Thymus (tissue), 11 donors: Measurements from ENCODE around the gene CXCR6. TPM values are rescaled to one million over a fixed set of nuclear protein-coding genes. Genes with fewer than 3 reads are reported as not detected.

Experiments used
- DNase-seq, 9 donors: peaks; one replicate each; pipeline ENCODE4 v3.0.0-alpha.2; 2013; ENCODE audit warnings: low spot score in 9 of 9, low read depth in 6 of 9, missing footprints in 1 of 9
- H3K27ac ChIP-seq, 2 donors: one replicate each; pipeline ENCODE4 v1.5.1; 2013; ENCODE audit warnings: control low read depth in 1 of 2, low read depth in 1 of 2, low read length in 1 of 2, mild to moderate bottlenecking in 1 of 2, moderate library complexity in 1 of 2
- H3K27me3 ChIP-seq, 2 donors: one replicate each; pipeline ENCODE4 v1.5.1; 2013; ENCODE audit warnings: low read length in 1 of 2; ENCODE audit not compliant: control insufficient read depth in 2 of 2, insufficient read depth in 1 of 2
- H3K36me3 ChIP-seq, 2 donors: one replicate each; pipeline ENCODE4 v1.5.1; 2013; ENCODE audit warnings: low read length in 1 of 2, mild to moderate bottlenecking in 1 of 2, moderate library complexity in 1 of 2; ENCODE audit not compliant: control insufficient read depth in 2 of 2, insufficient read depth in 2 of 2
- H3K4me1 ChIP-seq, 2 donors: one replicate each; pipeline ENCODE4 v1.5.1; 2013; ENCODE audit warnings: low read length in 2 of 2; ENCODE audit not compliant: control insufficient read depth in 2 of 2, insufficient read depth in 2 of 2
- H3K4me3 ChIP-seq, 2 donors: one replicate each; pipeline ENCODE4 v1.5.1; 2013; ENCODE audit warnings: low read length in 2 of 2, control low read depth in 1 of 2, mild to moderate bottlenecking in 1 of 2
- H3K9me3 ChIP-seq, 2 donors: one replicate each; pipeline ENCODE4 v1.5.1; 2013; ENCODE audit warnings: low read length in 1 of 2, mild to moderate bottlenecking in 1 of 2; ENCODE audit not compliant: control insufficient read depth in 2 of 2, insufficient read depth in 1 of 2
- WGBS: extraction: QIAGEN DNeasy Blood & Tissue Kit; methylation state at CpG from one replicate; pipeline ENCODE4 v1.1.7; 2013; 5-methylcytosine and 5-hydroxymethylcytosine counted together
- polyA plus RNA-seq: library from polyadenylated mRNA; stranded (reverse); fragments of 200-250 nt; gene quantifications from one replicate; pipeline ENCODE4 v1.2.3, GENCODE V29; 2013
- total RNA-seq: library from RNA; stranded (reverse); fragments of 120-200 nt; gene quantifications from one replicate; pipeline ENCODE4 v1.2.4, GENCODE V29; 2013
- donor health status: healthy.

Gene CXCR6
- total and polyA plus RNA-seq, 2 donors = 8.5 to 10.4 TPM

GRCh38 chr3:45957586-45957985 lies 14.3 kb downstream of the CXCR6 start:
- Histone ChIP-seq H3K4me3 (no peak overlapping the region), H3K4me1 (peaks cover 0 to 9% of the 10 kb centered on the region in 2 donors), H3K36me3 (peaks cover 89 to 98% of the 10 kb centered on the region in 2 donors), H3K9me3 (no peaks in the 10 kb centered on the region), H3K27ac (no peak overlapping the region), H3K27me3 (no peaks in the 10 kb centered on the region)
- WGBS = 97% methylated on average over 5 of the region's 5 CpGs
- DNase-seq = no peak

GRCh38 chr3:45958321-45958791 lies 15.1 kb downstream of the CXCR6 start:
- H3K9me3 ChIP-seq = no peaks in the 10 kb centered on the region
- peaks cover 0 to 12% of the 10 kb centered on the region in 2 donors for H3K4me1 ChIP-seq
- no peak overlapping the region for H3K27ac ChIP-seq
- peaks cover 87 to 98% of the 10 kb centered on the region in 2 donors for H3K36me3 ChIP-seq
- no peaks in the 10 kb centered on the region for H3K27me3 ChIP-seq
- H3K4me3 ChIP-seq = no peak overlapping the region
- 98% methylated on average over 6 of the region's 6 CpGs for WGBS
- DNase-seq = no peak

- H3K27me3 ChIP-seq = no peaks in the 10 kb centered on the region
- H3K4me1 ChIP-seq = peaks cover 0 to 12% of the 10 kb centered on the region in 2 donors
- 90% methylated on average over 7 of the region's 7 CpGs for WGBS
- no peak overlapping the region for H3K27ac ChIP-seq
- no peak overlapping the region for H3K4me3 ChIP-seq
- H3K36me3 ChIP-seq = peaks cover 86 to 98% of the 10 kb centered on the region in 2 donors
- no peak for DNase-seq
- no peaks in the 10 kb centered on the region for H3K9me3 ChIP-seq
Observed at GRCh38 chr3:45959201-45959600, 15.9 kb downstream of the CXCR6 start.

GRCh38 chr3:45960289-45960688 lies 17.0 kb downstream of the CXCR6 start:
- Histone ChIP-seq H3K36me3 (peaks cover 86 to 98% of the 10 kb centered on the region in 2 donors), H3K27ac (no peak overlapping the region), H3K27me3 (no peaks in the 10 kb centered on the region), H3K9me3 (no peaks in the 10 kb centered on the region), H3K4me3 (no peak overlapping the region), H3K4me1 (peaks cover 0 to 14% of the 10 kb centered on the region in 2 donors)
- no peak for DNase-seq
- 96% methylated on average over 2 of the region's 2 CpGs for WGBS

- 84% methylated on average over 5 of the region's 5 CpGs for WGBS
- peaks cover 0 to 32% of the 10 kb centered on the region in 2 donors for H3K4me1 ChIP-seq
Observed at GRCh38 chr3:45962033-45962432, 18.8 kb downstream of the CXCR6 start.

GRCh38 chr3:45964139-45964538 lies 20.9 kb downstream of the CXCR6 start:
- Histone ChIP-seq H3K27me3 (no peaks in the 10 kb centered on the region), H3K9me3 (no peaks in the 10 kb centered on the region), H3K4me3 (no peak overlapping the region), H3K27ac (no peak overlapping the region), H3K36me3 (peaks cover 92 to 99% of the 10 kb centered on the region in 2 donors), H3K4me1 (peaks cover 0 to 38% of the 10 kb centered on the region in 2 donors)
- WGBS = 95% methylated on average over 8 of the region's 8 CpGs
- DNase-seq = no peak

More at GRCh38 chr3:45962033-45962432, 18.8 kb downstream of the CXCR6 start:
- Histone ChIP-seq H3K4me3 (no peak overlapping the region), H3K36me3 (peaks cover 90 to 100% of the 10 kb centered on the region in 2 donors), H3K9me3 (no peaks in the 10 kb centered on the region), H3K27me3 (no peaks in the 10 kb centered on the region), H3K27ac (no peak overlapping the region)
- no peak for DNase-seq

- Histone ChIP-seq H3K9me3 (no peaks in the 10 kb centered on the region), H3K27ac (no peak overlapping the region), H3K4me3 (no peak overlapping the region), H3K36me3 (peaks cover 91 to 99% of the 10 kb centered on the region in 2 donors), H3K27me3 (no peaks in the 10 kb centered on the region), H3K4me1 (peaks cover 0 to 38% of the 10 kb centered on the region in 2 donors)
- 96% methylated on average over 4 of the region's 4 CpGs for WGBS
- no peak for DNase-seq
Observed at GRCh38 chr3:45965253-45965652, 22.0 kb downstream of the CXCR6 start.

GRCh38 chr3:45965653-45966052 lies 22.4 kb downstream of the CXCR6 start:
- no peak overlapping the region for H3K4me3 ChIP-seq
- no peak overlapping the region for H3K27ac ChIP-seq
- no peaks in the 10 kb centered on the region for H3K27me3 ChIP-seq
- H3K9me3 ChIP-seq = no peaks in the 10 kb centered on the region
- H3K4me1 ChIP-seq = peaks cover 0 to 38% of the 10 kb centered on the region in 2 donors
- WGBS = 95% methylated on average over 4 of the region's 4 CpGs
- H3K36me3 ChIP-seq = peaks cover 90 to 98% of the 10 kb centered on the region in 2 donors
- DNase-seq = no peak

GRCh38 chr3:45966371-45966791 lies 23.1 kb downstream of the CXCR6 start:
- peaks cover 0 to 38% of the 10 kb centered on the region in 2 donors for H3K4me1 ChIP-seq
- no peak for DNase-seq
- no peaks in the 10 kb centered on the region for H3K27me3 ChIP-seq
- H3K36me3 ChIP-seq = peaks cover 83 to 97% of the 10 kb centered on the region in 2 donors
- H3K27ac ChIP-seq = no peak overlapping the region
- H3K9me3 ChIP-seq = no peaks in the 10 kb centered on the region
- no peak overlapping the region for H3K4me3 ChIP-seq
- 94% methylated on average over 17 of the region's 17 CpGs for WGBS
